K562 (cell line): Measurements from ENCODE around the gene BMF. TPM values are rescaled to one million over a fixed set of nuclear protein-coding genes. Genes with fewer than 3 reads are reported as not detected.

Experiments used
- ELF4 ChIP-seq: fragments of 450-650 bp; formaldehyde crosslinking; IDR thresholded peaks from 2 replicates; pipeline ENCODE4 v1.4.0; 2022; ENCODE audit warnings: missing genetic modification characterization
- MEIS2 ChIP-seq: fragments of 450-650 bp; IDR thresholded peaks from 2 replicates; pipeline ENCODE4 v1.6.1; 2014; ENCODE audit warnings: mild to moderate bottlenecking; ENCODE audit not compliant: partially characterized antibody
- TEAD1 ChIP-seq, 2 experiments: fragments of 450-650 bp in 1 of 2; sonication (generic) in 1 of 2; formaldehyde crosslinking; IDR thresholded peaks; 2 replicates each; pipeline versions ENCODE4 v1.4.0 to v1.8.0; 2020 to 2022; ENCODE audit warnings: mild to moderate bottlenecking in 2 of 2, missing genetic modification reagents in 1 of 2
- TSC22D4 ChIP-seq: fragments of 450-650 bp; IDR thresholded peaks from 2 replicates; pipeline ENCODE4 v1.6.1; 2016; ENCODE audit warnings: missing genetic modification characterization, missing biosample characterization, control low read depth
- ZNF324 ChIP-seq: fragments of 250-450 bp; sonication (Bioruptor Pico); IDR thresholded peaks from 2 replicates; pipeline ENCODE4 v1.4.0; 2020; ENCODE audit warnings: mild to moderate bottlenecking
- ZNF75A ChIP-seq: fragments of 450-650 bp; formaldehyde crosslinking; IDR thresholded peaks from 2 replicates; pipeline ENCODE4 v1.4.0; 2020; ENCODE audit warnings: mild to moderate bottlenecking
- polyA plus RNA-seq, 8 experiments: library from polyadenylated mRNA; depleted of rRNA in 4 of 8; stranded (reverse) in 5 of 8; unstranded in 3 of 8; fragments of >200 nt; fragmentation: Nextera tagmentation in 2 of 8; fragmentation: Illumina TruSeq in 1 of 8; extraction: Ambion mirVana in 2 of 8; extraction: Trizol in 1 of 8; gene quantifications; 2 replicates each; pipeline versions ENCODE4 v1.2.1 to v1.2.3, GENCODE V29; 2011 to 2014; ENCODE audit warnings: inconsistent platforms in 1 of 8, missing spikeins in 1 of 8
- total RNA-seq, 7 experiments: library from RNA; depleted of rRNA in 6 of 7; stranded (reverse); fragments of >200 nt in 6 of 7; fragmentation: Illumina TruSeq in 2 of 7; extraction: Trizol in 2 of 7; gene quantifications; 2 replicates each; pipeline versions ENCODE4 v1.2.1 to v1.2.3, GENCODE V29; 2011 to 2021; ENCODE audit warnings: low replicate concordance in 1 of 7
- TF ChIP-seq, protein P1 (sequence below): fragments of 200-600 bp; sonication (generic); IDR thresholded peaks from one replicate; pipeline ENCODE4 v1.6.1; 2012; ENCODE audit warnings: mild to moderate bottlenecking, low read depth, low read length, inconsistent platforms
- TF ChIP-seq, protein P2 (sequence below): fragments of 450-650 bp; formaldehyde crosslinking; IDR thresholded peaks from 2 replicates; pipeline ENCODE4 v1.4.0; 2022; ENCODE audit warnings: missing genetic modification characterization
- TF ChIP-seq, protein P3 (sequence below): IDR thresholded peaks from 2 replicates; pipeline ENCODE4 v1.6.1; 2011; ENCODE audit warnings: borderline replicate concordance, low read depth, mild to moderate bottlenecking, moderate library complexity, low read length; ENCODE audit not compliant: insufficient read depth, poor library complexity, severe bottlenecking
- TF ChIP-seq, protein P4 (sequence below): fragments of 450-650 bp; IDR thresholded peaks from 2 replicates; pipeline ENCODE4 v1.6.1; 2016; ENCODE audit warnings: antibody characterized with exemption

BMF gene
- total and polyA plus RNA-seq, 9 of the 15 experiments (the other 6 are each of a cell fraction or from before 2014, with no cell fraction given), result 0.25 to 0.91 (median 0.59) TPM; not detected in 2

DNA sequence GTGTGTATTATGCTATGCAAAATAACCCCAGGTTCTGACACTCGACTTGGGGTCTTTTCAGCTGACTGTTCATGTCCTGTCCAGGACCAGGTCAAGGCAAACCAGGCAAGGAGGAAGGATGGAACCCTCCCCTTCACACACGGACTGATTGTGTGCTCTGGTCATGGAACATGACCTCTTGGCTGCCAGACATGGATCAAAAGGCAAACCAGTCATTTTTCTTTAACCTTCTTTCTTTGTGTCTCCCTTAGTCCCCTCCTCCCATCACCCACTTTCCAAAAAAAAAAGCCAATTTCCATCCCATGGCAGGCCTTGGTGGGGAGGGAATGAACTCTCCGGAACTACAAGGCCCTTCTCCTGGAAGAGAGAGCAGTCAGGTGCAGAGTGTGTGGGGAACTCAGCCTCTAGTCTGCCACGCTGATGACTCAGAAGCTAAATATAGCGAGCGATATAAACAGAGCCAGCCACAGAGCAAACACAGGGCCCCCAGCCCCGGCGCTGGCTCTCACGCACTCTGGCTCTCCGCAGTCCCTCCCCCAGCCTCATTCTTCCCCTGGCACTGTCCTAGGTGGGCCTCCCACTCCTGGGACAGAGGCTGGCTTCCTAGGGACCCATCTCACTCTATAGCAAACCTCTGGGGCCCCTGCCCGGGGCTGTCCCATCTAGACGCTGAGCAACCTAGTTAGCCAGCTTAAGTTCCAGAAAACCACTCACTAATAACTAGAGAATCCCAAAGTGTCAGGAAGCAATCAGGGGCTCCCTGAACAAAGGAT is 10.0 kb downstream of the BMF start (continued):
- TF ChIP-seq, protein P1, sequence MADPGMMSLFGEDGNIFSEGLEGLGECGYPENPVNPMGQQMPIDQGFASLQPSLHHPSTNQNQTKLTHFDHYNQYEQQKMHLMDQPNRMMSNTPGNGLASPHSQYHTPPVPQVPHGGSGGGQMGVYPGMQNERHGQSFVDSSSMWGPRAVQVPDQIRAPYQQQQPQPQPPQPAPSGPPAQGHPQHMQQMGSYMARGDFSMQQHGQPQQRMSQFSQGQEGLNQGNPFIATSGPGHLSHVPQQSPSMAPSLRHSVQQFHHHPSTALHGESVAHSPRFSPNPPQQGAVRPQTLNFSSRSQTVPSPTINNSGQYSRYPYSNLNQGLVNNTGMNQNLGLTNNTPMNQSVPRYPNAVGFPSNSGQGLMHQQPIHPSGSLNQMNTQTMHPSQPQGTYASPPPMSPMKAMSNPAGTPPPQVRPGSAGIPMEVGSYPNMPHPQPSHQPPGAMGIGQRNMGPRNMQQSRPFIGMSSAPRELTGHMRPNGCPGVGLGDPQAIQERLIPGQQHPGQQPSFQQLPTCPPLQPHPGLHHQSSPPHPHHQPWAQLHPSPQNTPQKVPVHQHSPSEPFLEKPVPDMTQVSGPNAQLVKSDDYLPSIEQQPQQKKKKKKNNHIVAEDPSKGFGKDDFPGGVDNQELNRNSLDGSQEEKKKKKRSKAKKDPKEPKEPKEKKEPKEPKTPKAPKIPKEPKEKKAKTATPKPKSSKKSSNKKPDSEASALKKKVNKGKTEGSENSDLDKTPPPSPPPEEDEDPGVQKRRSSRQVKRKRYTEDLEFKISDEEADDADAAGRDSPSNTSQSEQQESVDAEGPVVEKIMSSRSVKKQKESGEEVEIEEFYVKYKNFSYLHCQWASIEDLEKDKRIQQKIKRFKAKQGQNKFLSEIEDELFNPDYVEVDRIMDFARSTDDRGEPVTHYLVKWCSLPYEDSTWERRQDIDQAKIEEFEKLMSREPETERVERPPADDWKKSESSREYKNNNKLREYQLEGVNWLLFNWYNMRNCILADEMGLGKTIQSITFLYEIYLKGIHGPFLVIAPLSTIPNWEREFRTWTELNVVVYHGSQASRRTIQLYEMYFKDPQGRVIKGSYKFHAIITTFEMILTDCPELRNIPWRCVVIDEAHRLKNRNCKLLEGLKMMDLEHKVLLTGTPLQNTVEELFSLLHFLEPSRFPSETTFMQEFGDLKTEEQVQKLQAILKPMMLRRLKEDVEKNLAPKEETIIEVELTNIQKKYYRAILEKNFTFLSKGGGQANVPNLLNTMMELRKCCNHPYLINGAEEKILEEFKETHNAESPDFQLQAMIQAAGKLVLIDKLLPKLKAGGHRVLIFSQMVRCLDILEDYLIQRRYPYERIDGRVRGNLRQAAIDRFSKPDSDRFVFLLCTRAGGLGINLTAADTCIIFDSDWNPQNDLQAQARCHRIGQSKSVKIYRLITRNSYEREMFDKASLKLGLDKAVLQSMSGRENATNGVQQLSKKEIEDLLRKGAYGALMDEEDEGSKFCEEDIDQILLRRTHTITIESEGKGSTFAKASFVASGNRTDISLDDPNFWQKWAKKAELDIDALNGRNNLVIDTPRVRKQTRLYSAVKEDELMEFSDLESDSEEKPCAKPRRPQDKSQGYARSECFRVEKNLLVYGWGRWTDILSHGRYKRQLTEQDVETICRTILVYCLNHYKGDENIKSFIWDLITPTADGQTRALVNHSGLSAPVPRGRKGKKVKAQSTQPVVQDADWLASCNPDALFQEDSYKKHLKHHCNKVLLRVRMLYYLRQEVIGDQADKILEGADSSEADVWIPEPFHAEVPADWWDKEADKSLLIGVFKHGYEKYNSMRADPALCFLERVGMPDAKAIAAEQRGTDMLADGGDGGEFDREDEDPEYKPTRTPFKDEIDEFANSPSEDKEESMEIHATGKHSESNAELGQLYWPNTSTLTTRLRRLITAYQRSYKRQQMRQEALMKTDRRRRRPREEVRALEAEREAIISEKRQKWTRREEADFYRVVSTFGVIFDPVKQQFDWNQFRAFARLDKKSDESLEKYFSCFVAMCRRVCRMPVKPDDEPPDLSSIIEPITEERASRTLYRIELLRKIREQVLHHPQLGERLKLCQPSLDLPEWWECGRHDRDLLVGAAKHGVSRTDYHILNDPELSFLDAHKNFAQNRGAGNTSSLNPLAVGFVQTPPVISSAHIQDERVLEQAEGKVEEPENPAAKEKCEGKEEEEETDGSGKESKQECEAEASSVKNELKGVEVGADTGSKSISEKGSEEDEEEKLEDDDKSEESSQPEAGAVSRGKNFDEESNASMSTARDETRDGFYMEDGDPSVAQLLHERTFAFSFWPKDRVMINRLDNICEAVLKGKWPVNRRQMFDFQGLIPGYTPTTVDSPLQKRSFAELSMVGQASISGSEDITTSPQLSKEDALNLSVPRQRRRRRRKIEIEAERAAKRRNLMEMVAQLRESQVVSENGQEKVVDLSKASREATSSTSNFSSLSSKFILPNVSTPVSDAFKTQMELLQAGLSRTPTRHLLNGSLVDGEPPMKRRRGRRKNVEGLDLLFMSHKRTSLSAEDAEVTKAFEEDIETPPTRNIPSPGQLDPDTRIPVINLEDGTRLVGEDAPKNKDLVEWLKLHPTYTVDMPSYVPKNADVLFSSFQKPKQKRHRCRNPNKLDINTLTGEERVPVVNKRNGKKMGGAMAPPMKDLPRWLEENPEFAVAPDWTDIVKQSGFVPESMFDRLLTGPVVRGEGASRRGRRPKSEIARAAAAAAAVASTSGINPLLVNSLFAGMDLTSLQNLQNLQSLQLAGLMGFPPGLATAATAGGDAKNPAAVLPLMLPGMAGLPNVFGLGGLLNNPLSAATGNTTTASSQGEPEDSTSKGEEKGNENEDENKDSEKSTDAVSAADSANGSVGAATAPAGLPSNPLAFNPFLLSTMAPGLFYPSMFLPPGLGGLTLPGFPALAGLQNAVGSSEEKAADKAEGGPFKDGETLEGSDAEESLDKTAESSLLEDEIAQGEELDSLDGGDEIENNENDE, result no peak
- TF ChIP-seq TEAD1 (CRISPR knock-in tag; IDR thresholded peaks at IDR 0.05) (no peak), MEIS2 (no peak), ZNF75A (no peak), ZNF324 (no peak), TSC22D4 (tag) (no peak), ELF4 (CRISPR knock-in tag) (no peak)
- TF ChIP-seq, protein P2, sequence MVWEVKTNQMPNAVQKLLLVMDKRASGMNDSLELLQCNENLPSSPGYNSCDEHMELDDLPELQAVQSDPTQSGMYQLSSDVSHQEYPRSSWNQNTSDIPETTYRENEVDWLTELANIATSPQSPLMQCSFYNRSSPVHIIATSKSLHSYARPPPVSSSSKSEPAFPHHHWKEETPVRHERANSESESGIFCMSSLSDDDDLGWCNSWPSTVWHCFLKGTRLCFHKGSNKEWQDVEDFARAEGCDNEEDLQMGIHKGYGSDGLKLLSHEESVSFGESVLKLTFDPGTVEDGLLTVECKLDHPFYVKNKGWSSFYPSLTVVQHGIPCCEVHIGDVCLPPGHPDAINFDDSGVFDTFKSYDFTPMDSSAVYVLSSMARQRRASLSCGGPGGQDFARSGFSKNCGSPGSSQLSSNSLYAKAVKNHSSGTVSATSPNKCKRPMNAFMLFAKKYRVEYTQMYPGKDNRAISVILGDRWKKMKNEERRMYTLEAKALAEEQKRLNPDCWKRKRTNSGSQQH (CRISPR knock-in tag), result no peak
- TF ChIP-seq, protein P3, sequence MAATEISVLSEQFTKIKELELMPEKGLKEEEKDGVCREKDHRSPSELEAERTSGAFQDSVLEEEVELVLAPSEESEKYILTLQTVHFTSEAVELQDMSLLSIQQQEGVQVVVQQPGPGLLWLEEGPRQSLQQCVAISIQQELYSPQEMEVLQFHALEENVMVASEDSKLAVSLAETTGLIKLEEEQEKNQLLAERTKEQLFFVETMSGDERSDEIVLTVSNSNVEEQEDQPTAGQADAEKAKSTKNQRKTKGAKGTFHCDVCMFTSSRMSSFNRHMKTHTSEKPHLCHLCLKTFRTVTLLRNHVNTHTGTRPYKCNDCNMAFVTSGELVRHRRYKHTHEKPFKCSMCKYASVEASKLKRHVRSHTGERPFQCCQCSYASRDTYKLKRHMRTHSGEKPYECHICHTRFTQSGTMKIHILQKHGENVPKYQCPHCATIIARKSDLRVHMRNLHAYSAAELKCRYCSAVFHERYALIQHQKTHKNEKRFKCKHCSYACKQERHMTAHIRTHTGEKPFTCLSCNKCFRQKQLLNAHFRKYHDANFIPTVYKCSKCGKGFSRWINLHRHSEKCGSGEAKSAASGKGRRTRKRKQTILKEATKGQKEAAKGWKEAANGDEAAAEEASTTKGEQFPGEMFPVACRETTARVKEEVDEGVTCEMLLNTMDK, result no peak
- TF ChIP-seq, protein P4, sequence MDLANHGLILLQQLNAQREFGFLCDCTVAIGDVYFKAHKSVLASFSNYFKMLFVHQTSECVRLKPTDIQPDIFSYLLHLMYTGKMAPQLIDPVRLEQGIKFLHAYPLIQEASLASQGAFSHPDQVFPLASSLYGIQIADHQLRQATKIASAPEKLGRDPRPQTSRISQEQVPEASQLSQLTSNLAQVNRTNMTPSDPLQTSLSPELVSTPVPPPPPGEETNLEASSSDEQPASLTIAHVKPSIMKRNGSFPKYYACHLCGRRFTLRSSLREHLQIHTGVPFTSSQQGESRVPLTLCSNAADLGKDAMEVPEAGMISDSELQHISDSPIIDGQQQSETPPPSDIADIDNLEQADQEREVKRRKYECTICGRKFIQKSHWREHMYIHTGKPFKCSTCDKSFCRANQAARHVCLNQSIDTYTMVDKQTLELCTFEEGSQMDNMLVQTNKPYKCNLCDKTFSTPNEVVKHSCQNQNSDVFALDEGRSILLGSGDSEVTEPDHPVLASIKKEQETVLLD, result peak; percentile 41; the same call in 1 of the 2 replicates
